Loucy (cell line): ENCODE data around the gene DNAJB8.

Source experiments
- H2AFZ ChIP-seq: fragments of 200-600 bp; sonication (generic); 2 replicates; pipeline ENCODE4 v1.6.0; 2016; ENCODE audit warnings: antibody characterized with exemption, mild to moderate bottlenecking, low read length, moderate library complexity
- H3F3A ChIP-seq: fragments of 200-600 bp; 2 replicates; pipeline ENCODE4 v1.6.0; 2016; ENCODE audit warnings: antibody characterized with exemption, low read depth, mild to moderate bottlenecking
- H3K27me3 ChIP-seq: fragments of 200-600 bp; sonication (generic); 2 replicates; pipeline ENCODE4 v1.6.1; 2014; ENCODE audit warnings: low read length, mild to moderate bottlenecking; ENCODE audit not compliant: insufficient read depth, poor library complexity, severe bottlenecking
- H3K36me3 ChIP-seq: fragments of 200-600 bp; sonication (generic); 2 replicates; pipeline ENCODE4 v1.6.1; 2016; ENCODE audit warnings: low read length; ENCODE audit not compliant: insufficient read depth
- H3K4me1 ChIP-seq: fragments of 200-600 bp; sonication (generic); 2 replicates; pipeline ENCODE4 v1.5.1; 2014; ENCODE audit warnings: low read length, mild to moderate bottlenecking; ENCODE audit not compliant: insufficient read depth, poor library complexity, severe bottlenecking
- H3K4me2 ChIP-seq: fragments of 200-600 bp; sonication (generic); 2 replicates; pipeline ENCODE4 v1.6.0; 2014; ENCODE audit warnings: antibody characterized with exemption, low read length, low read depth, mild to moderate bottlenecking; ENCODE audit not compliant: poor library complexity, severe bottlenecking
- H3K4me3 ChIP-seq: fragments of 200-600 bp; sonication (generic); 2 replicates; pipeline ENCODE4 v1.5.1; 2014; ENCODE audit warnings: low read length, mild to moderate bottlenecking, mixed read lengths; ENCODE audit not compliant: poor library complexity, severe bottlenecking
- H3K79me2 ChIP-seq: fragments of 200-600 bp; sonication (generic); 2 replicates; pipeline ENCODE4 v1.6.1; 2014; ENCODE audit warnings: low read length; ENCODE audit not compliant: insufficient read depth
- H3K9ac ChIP-seq: fragments of 200-600 bp; sonication (generic); 2 replicates; pipeline ENCODE4 v1.6.0; 2014; ENCODE audit warnings: mild to moderate bottlenecking, low read depth, low read length, moderate library complexity; ENCODE audit not compliant: poor library complexity, severe bottlenecking
- H3K9me2 ChIP-seq: fragments of 200-600 bp; sonication (generic); replicated peaks from 2 replicates; pipeline ENCODE4 v1.6.1; 2016; ENCODE audit warnings: low read depth, low read length, mixed read lengths
- H3K9me3 ChIP-seq: fragments of 200-600 bp; sonication (generic); 2 replicates; pipeline ENCODE4 v1.6.1; 2014; ENCODE audit warnings: mild to moderate bottlenecking, antibody characterized with exemption, low read length, low read depth; ENCODE audit not compliant: insufficient read depth
- H4K20me1 ChIP-seq: fragments of 200-600 bp; sonication (generic); 2 replicates; pipeline ENCODE4 v1.6.0; 2014; ENCODE audit warnings: antibody characterized with exemption, low read length, mild to moderate bottlenecking; ENCODE audit not compliant: insufficient read depth, poor library complexity, severe bottlenecking
- CTCF ChIP-seq: fragments of 200-600 bp; sonication (generic); conservative IDR thresholded peaks from 2 replicates; pipeline ENCODE4 v1.5.1; 2014; ENCODE audit warnings: mild to moderate bottlenecking, antibody characterized with exemption, low read length
- EZH2phosphoT487 ChIP-seq: fragments of 200-600 bp; IDR thresholded peaks from 2 replicates; pipeline ENCODE4 v1.6.1; 2018; ENCODE audit warnings: antibody characterized with exemption, mild to moderate bottlenecking, moderate library complexity, borderline replicate concordance

The DNAJB8 gene

DNA sequence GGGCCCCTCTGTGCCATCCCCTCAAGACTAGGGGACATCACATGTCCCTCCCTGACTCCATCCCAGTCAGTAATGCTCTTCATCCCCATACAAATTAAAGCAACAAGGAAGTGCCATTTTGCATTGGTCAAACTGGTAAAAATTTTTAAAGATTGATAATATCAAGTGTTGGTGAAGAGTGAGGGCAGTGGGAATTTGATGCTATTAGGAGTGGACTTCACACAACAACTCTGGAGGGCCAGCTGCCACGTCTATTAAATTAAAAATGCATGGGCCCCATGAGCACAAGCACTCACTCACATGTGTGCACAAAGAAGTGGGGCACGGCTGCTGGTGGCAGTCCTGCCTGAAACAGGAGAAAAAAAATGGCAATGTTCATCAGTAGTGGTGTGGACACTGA is 47.8 kb downstream of the DNAJB8 start:
- TF ChIP-seq CTCF (no peak), EZH2phosphoT487 (no peak)
- Histone ChIP-seq H3K79me2 (no peaks in the 10 kb centered on the region), H3K27me3 (no peaks in the 10 kb centered on the region), H3K4me1 (peaks cover 6% of the 10 kb centered on the region), H3K36me3 (no peaks in the 10 kb centered on the region), H3K4me3 (no peak overlapping the region), H3K9ac (no peak overlapping the region), H4K20me1 (no peaks in the 10 kb centered on the region), H3K9me3 (no peaks in the 10 kb centered on the region), H3K4me2 (no peak overlapping the region), H3F3A (no peaks in the 10 kb centered on the region), H3K9me2 (no peaks in the 10 kb centered on the region), H2AFZ (no peak overlapping the region)

DNA sequence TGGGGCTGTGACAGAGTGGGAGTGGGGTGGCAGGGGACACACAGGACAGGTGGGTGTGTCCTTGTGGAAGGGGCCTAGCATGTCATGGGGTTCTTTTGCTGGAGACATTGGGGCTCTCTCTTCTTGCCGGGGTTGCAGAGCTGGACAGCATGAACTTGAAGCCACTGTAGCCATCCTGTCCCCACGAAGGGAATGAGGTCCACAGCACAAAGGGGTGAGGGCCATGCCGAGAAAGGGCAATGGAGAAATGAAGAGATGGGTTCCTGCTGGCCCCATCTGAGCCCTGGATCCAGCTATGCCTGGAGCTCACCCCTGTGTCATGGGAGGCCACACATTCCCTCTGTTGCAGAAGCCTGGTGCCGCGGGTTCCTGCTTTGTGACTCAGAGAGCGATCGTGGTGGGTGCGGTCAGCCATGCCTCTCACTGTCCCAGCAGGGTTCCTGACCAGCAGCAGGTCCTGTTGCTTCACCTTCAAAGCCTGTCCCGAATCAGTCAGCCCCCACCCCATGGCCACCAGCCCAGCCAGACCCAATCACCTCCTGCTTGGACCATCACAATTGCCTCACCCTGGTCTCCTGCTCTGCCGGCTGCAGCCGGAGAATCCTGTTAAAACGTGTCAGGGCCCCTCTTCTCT is 50.0 kb downstream of the DNAJB8 start:
- H3K9ac ChIP-seq = no peak overlapping the region
- no peaks in the 10 kb centered on the region for H3K36me3 ChIP-seq
- H3K4me3 ChIP-seq = no peak overlapping the region
- no peak for TF ChIP-seq EZH2phosphoT487
- no peak for TF ChIP-seq CTCF
- no peaks in the 10 kb centered on the region for H4K20me1 ChIP-seq
- no peaks in the 10 kb centered on the region for H3K9me2 ChIP-seq
- no peak overlapping the region for H3K4me2 ChIP-seq
- H3F3A ChIP-seq = no peaks in the 10 kb centered on the region
- no peaks in the 10 kb centered on the region for H3K27me3 ChIP-seq
- H3K79me2 ChIP-seq = no peaks in the 10 kb centered on the region
- no peaks in the 10 kb centered on the region for H3K4me1 ChIP-seq
- no peaks in the 10 kb centered on the region for H3K9me3 ChIP-seq
- no peak overlapping the region for H2AFZ ChIP-seq

GRCh38 chr3:128415773-128416577 is 50.7 kb downstream of the DNAJB8 start:
- TF ChIP-seq EZH2phosphoT487 = no peak
- TF ChIP-seq CTCF = no peak
- Histone ChIP-seq H3K79me2 (no peaks in the 10 kb centered on the region), H3K9me2 (no peaks in the 10 kb centered on the region), H3K4me3 (no peak overlapping the region), H3K36me3 (no peaks in the 10 kb centered on the region), H3K27me3 (no peaks in the 10 kb centered on the region), H3F3A (no peaks in the 10 kb centered on the region), H3K9ac (no peak overlapping the region), H4K20me1 (no peaks in the 10 kb centered on the region), H2AFZ (no peak overlapping the region), H3K9me3 (no peaks in the 10 kb centered on the region), H3K4me2 (no peak overlapping the region), H3K4me1 (no peaks in the 10 kb centered on the region)
